DND-41 (cell line): ENCODE measurements around the gene B3GNT8.
"Not testable (repeated sequence)": the region's sequence is repeated elsewhere in the genome, so short reads cannot be mapped to it uniquely, and the experiment has no call there.

Experiments
- EZH2 ChIP-seq: IDR thresholded peaks from 3 replicates; pipeline ENCODE4 v1.6.1; 2012; ENCODE audit warnings: borderline replicate concordance, low read depth, mild to moderate bottlenecking, moderate library complexity, low read length, inconsistent platforms; ENCODE audit not compliant: severe bottlenecking
- TF ChIP-seq, protein P1 (sequence below): IDR thresholded peaks from 2 replicates; pipeline ENCODE4 v1.5.1; 2012; ENCODE audit warnings: borderline replicate concordance, low read length, moderate library complexity, mild to moderate bottlenecking; ENCODE audit not compliant: poor library complexity, severe bottlenecking; ENCODE audit errors: extremely low read depth

GRCh38 chr19:41408846-41409245 lies 18.3 kb downstream of the B3GNT8 start:
- TF ChIP-seq, protein P1, sequence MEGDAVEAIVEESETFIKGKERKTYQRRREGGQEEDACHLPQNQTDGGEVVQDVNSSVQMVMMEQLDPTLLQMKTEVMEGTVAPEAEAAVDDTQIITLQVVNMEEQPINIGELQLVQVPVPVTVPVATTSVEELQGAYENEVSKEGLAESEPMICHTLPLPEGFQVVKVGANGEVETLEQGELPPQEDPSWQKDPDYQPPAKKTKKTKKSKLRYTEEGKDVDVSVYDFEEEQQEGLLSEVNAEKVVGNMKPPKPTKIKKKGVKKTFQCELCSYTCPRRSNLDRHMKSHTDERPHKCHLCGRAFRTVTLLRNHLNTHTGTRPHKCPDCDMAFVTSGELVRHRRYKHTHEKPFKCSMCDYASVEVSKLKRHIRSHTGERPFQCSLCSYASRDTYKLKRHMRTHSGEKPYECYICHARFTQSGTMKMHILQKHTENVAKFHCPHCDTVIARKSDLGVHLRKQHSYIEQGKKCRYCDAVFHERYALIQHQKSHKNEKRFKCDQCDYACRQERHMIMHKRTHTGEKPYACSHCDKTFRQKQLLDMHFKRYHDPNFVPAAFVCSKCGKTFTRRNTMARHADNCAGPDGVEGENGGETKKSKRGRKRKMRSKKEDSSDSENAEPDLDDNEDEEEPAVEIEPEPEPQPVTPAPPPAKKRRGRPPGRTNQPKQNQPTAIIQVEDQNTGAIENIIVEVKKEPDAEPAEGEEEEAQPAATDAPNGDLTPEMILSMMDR, result not testable (repeated sequence)
- not testable (repeated sequence) for TF ChIP-seq EZH2
